ENCODE results near the gene KCNE1. TPM values are rescaled to one million over a fixed set of nuclear protein-coding genes. Genes with fewer than 3 reads are reported as not detected.

The KCNE1 gene
- polyA plus RNA-seq, 2 of the 4 experiments (the other 2 are of a cell fraction), result 0.17 TPM; not detected in 1

- Histone ChIP-seq H3K27ac (no peak overlapping the region), H3K4me2 (no peak overlapping the region), H3K4me3 (no peak overlapping the region), H3K4me1 (peaks cover 16% of the 10 kb centered on the region), H3K9me3 (no peaks in the 10 kb centered on the region)
- DNase-seq (ENCODE audit: low read depth in 1 of 2, low spot score in 1 of 2) (no peak), FAIRE-seq (no peak), ATAC-seq (no peak)
- TF ChIP-seq MAFK (IDR thresholded peaks at IDR 0.05; ENCODE audit: partially characterized antibody) (peak; percentile 86), SREBF2 (IDR thresholded peaks at IDR 0.05) (no peak)
- ChIA-PET CTCF (interaction anchor here (1.0 kb wide), 1 partner anchor 17 kb away, joined by 3 read pairs; no protein-coding TSS in a partner anchor), POLR2A (no interaction called here)
- WGBS (ENCODE audit: missing lambda C conversion rate), result 63% methylated on average over 11 of the region's 11 CpGs
Observed at GRCh38 chr21:34548781-34549376, 36.9 kb upstream of the KCNE1 start.

- POLR2A ChIA-PET, result no interaction called here
Observed at GRCh38 chr21:34546542-34546941, 34.5 kb upstream of the KCNE1 start.

More at GRCh38 chr21:34546542-34546941, 34.5 kb upstream of the KCNE1 start:
- 95% methylated on average over 6 of the region's 6 CpGs for WGBS (ENCODE audit: missing lambda C conversion rate)
- FAIRE-seq (no peak), ATAC-seq (no peak), DNase-seq (ENCODE audit: low read depth in 1 of 2, low spot score in 1 of 2) (no peak)
- CTCF ChIA-PET, result no interaction called here
- Histone ChIP-seq H3K27ac (no peak overlapping the region; a peak in 1 of 6 replicates), H3K9me3 (no peaks in the 10 kb centered on the region), H3K4me1 (peaks cover 16% of the 10 kb centered on the region), H3K4me2 (no peak overlapping the region), H3K4me3 (no peak overlapping the region)
- no peak for TF ChIP-seq BHLHE40 (IDR thresholded peaks at IDR 0.05; ENCODE audit: low read depth, low read length)
- no peak for TF ChIP-seq HOXA7 (CRISPR knock-in tag; IDR thresholded peaks at IDR 0.05)
- no peak for TF ChIP-seq MAFK (IDR thresholded peaks at IDR 0.05; ENCODE audit: partially characterized antibody)
- TF ChIP-seq POLR2A (IDR thresholded peaks at IDR 0.05; ENCODE audit: low read length), result no peak
- no peak for TF ChIP-seq ELK1 (IDR thresholded peaks at IDR 0.05; ENCODE audit: low read depth, low read length)
- TF ChIP-seq CTCF (IDR thresholded peaks at IDR 0.05), result no peak
- no peak for TF ChIP-seq HOXB13 (CRISPR knock-in tag; IDR thresholded peaks at IDR 0.05; ENCODE audit: low read depth)
- no peak for TF ChIP-seq EHF (CRISPR knock-in tag; IDR thresholded peaks at IDR 0.05)
- no peak for TF ChIP-seq HDAC2 (IDR thresholded peaks at IDR 0.05)
- no peak for TF ChIP-seq CBX8 (IDR thresholded peaks at IDR 0.05)
- no peak for TF ChIP-seq REST (IDR thresholded peaks at IDR 0.05)
- no peak for TF ChIP-seq NFE2L2 (conservative IDR thresholded peaks at IDR 0.05; ENCODE audit: low read length)
- TF ChIP-seq EP300 (IDR thresholded peaks at IDR 0.05), result no peak
- no peak for TF ChIP-seq CEBPB (IDR thresholded peaks at IDR 0.05)
- TF ChIP-seq NR3C1 (IDR thresholded peaks at IDR 0.05), result no peak
- TF ChIP-seq BCL3 (IDR thresholded peaks at IDR 0.05), result no peak
- no peak for TF ChIP-seq ZC3H11A (IDR thresholded peaks at IDR 0.05)

Measured in A549 (cell line).